GM12801 (cell line): ENCODE data around the gene FZD1.

Experiments
- CTCF ChIP-seq: IDR thresholded peaks from one replicate; pipeline ENCODE4 v1.5.1; 2011; ENCODE audit warnings: control low read depth; ENCODE audit not compliant: insufficient read length; ENCODE audit errors: extremely low read depth

The FZD1 gene

GRCh38 chr7:91248996-91249395 lies 15.2 kb upstream of the FZD1 start:
- no peak for TF ChIP-seq CTCF

- no peak for TF ChIP-seq CTCF
Observed at GRCh38 chr7:91249506-91250233, 14.6 kb upstream of the FZD1 start.

- TF ChIP-seq CTCF, result no peak
Observed at GRCh38 chr7:91250706-91251105, 13.5 kb upstream of the FZD1 start.

- no peak for TF ChIP-seq CTCF
Observed at GRCh38 chr7:91251877-91252276, 12.4 kb upstream of the FZD1 start.

GRCh38 chr7:91263384-91264045 lies 718 bp upstream of the FZD1 start:
- no peak for TF ChIP-seq CTCF

GRCh38 chr7:91264924-91265681 lies 870 bp downstream of the FZD1 start:
- no peak for TF ChIP-seq CTCF

GRCh38 chr7:91265693-91266066 lies 1.4 kb downstream of the FZD1 start:
- no peak for TF ChIP-seq CTCF
